NCI-H1436 treated with DMSO at 0.1 percent for 48 hours (cell line): Measurements from ENCODE around the gene MAB21L1.
A peak's percentile ranks its signal among the peaks of the same experiment; 100 is the strongest.

Experiments used
- DNase-seq: peaks from one replicate; lab custom pipeline; 2025; lab: John Stamatoyannopoulos, UW

The MAB21L1 gene

GRCh38 chr13:35475960-35476943 lies at the start of gene MAB21L1:
Gene MAB21L1 (minus strand): TSS chr13:35476689. CDS start chr13:35476138, 551 bp downstream.
- no peak for DNase-seq

GRCh38 chr13:35524171-35524570 lies 47.7 kb upstream of the MAB21L1 start:
- DNase-seq: no peak

GRCh38 chr13:35518337-35518946 lies 42.0 kb upstream of the MAB21L1 start:
- no peak for DNase-seq

GRCh38 chr13:35514801-35515502 lies 38.5 kb upstream of the MAB21L1 start:
- no peak for DNase-seq

- no peak for DNase-seq
Measured at GRCh38 chr13:35514061-35514477, 37.6 kb upstream of the MAB21L1 start.

GRCh38 chr13:35512271-35512920 lies 35.9 kb upstream of the MAB21L1 start:
- DNase-seq: no peak

GRCh38 chr13:35502456-35502855 lies 26.0 kb upstream of the MAB21L1 start:
- no peak for DNase-seq

GRCh38 chr13:35501661-35502235 lies 25.3 kb upstream of the MAB21L1 start:
- DNase-seq: no peak

- no peak for DNase-seq
Measured at GRCh38 chr13:35500144-35500543, 23.7 kb upstream of the MAB21L1 start.

GRCh38 chr13:35499676-35500075 lies 23.2 kb upstream of the MAB21L1 start:
- no peak for DNase-seq

GRCh38 chr13:35499196-35499662 lies 22.7 kb upstream of the MAB21L1 start:
- DNase-seq: peak; percentile 90

GRCh38 chr13:35498231-35498630 lies 21.7 kb upstream of the MAB21L1 start:
- no peak for DNase-seq

- no peak for DNase-seq
Measured at GRCh38 chr13:35496761-35497386, 20.4 kb upstream of the MAB21L1 start.

- DNase-seq: no peak
Measured at GRCh38 chr13:35496006-35496405, 19.5 kb upstream of the MAB21L1 start.

GRCh38 chr13:35489050-35489449 lies 12.6 kb upstream of the MAB21L1 start:
- no peak for DNase-seq

- no peak for DNase-seq
Measured at GRCh38 chr13:35485424-35485823, 8.9 kb upstream of the MAB21L1 start.

GRCh38 chr13:35484384-35484783 lies 7.9 kb upstream of the MAB21L1 start:
- DNase-seq: no peak

GRCh38 chr13:35483761-35484160 lies 7.3 kb upstream of the MAB21L1 start:
- DNase-seq: no peak

GRCh38 chr13:35482527-35482926 lies 6.0 kb upstream of the MAB21L1 start:
- no peak for DNase-seq

GRCh38 chr13:35481777-35482176 lies 5.3 kb upstream of the MAB21L1 start:
- DNase-seq: no peak

- no peak for DNase-seq
Measured at GRCh38 chr13:35480346-35480745, 3.9 kb upstream of the MAB21L1 start.
